Kidney glomerular epithelial cell (primary cell): ENCODE measurements around the gene TRMU.
"Not testable (repeated sequence)": the region's sequence is repeated elsewhere in the genome, so short reads cannot be mapped to it uniquely, and the experiment has no call there.

Source experiments
- DNase-seq: peaks from one replicate; lab custom pipeline; 2025; lab: John Stamatoyannopoulos, UW

TRMU gene

DNA sequence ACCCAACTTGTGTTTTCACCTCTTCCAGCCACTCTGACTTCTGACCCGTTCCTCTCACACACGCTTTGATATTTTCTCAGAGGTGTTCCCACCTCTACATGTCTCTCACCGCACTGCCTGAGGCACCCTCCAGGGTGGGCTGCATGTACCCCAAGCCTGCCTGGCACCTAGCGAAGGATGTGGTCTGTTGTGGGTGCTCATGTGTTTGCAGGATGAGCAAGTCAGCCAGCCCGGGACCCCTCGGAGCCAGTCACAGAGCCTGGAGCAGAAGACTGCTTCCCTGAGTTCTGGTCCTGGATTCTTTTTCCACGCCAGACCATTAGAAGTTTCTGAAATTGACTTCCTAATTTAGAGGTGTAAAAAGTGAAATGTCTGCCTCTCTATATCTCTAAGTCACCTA is 35.0 kb upstream of the TRMU start:
- DNase-seq, result no peak

DNA sequence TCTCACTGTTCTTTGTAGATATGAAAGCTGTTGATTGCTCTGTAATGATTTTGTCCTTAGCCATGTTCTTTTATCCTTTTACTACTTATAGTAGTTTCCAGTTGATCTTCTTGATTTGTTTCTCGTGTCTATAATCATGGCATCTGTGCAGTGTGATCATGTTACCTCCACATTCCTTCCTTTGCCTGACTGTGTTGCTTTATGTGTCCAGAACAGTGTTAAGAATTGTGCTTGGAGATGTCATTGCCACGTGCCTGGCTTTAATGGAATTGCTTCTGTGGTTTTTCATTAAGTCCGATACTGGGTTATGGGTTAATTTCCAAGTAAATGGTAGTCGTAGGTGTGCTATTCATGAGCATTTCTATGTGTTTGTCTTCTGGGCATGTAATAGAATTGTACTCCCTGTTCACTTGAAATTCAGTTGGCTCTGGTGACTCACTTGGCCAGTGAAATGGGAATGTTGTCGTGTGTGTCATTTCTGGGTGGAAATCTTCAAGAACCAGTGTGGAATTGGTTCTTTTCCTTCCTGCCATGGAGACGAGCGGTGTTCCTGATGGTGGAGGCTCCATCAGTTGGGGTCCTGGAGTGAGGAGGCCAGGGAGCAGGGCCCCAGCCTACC is 32.1 kb upstream of the TRMU start:
- DNase-seq, result no peak

DNA sequence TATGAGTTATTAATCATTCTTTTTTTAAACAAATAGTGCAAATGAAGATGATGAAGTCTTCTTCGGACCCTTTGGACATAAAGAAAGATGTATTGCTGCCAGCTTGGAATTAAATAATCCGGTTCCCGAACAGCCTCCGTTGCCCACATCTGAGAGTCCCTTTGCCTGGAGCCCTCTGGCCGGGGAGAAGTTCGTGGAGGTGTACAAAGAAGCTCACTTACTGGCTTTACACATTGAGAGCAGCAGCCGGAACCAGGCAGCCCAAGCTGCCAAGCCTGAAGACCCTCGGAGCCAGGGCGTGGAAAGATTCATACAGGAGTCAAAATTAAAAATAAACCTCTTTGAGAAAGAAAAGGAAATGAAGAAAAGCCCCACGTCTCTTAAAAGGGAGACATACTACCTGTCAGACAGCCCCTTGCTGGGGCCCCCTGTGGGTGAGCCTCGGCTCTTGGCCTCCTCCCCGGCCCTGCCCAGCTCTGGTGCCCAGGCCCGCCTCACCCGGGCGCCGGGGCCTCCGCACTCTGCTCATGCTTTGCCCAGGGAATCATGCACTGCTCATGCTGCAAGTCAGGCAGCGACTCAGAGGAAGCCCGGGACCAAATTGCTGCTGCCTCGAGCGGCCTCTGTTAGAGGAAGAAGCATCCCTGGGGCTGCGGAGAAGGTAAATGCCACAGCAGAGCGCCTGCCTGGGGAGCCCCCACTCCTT is 27.1 kb upstream of the TRMU start:
- DNase-seq, result no peak

DNA sequence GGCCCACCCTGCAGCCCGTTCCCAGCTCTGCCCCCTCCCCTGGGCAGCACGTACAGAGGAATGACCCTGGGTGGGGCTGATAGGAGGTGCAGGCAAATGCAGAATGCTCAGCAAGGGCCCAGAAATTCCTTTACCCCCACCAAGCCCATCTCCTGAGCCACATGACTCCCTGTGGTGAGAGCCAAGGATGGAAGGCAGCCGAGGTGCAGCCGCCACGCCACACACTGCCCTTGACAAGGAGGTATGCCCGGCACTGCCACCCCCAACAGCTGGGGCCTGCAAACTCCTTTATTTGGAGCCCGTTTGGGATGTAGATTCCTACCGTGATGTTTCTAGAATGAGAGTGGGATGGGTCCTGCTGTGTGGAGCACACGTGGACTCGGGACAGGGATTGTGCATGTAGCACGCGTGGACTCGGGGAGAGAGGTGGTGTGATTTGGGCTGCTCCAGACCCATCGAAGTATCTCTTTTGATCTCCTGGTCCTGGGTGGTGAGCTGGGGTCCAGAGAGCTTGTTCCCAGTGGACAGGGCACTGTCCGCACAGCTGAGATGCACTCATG is 25.9 kb upstream of the TRMU start:
- no peak for DNase-seq

DNA sequence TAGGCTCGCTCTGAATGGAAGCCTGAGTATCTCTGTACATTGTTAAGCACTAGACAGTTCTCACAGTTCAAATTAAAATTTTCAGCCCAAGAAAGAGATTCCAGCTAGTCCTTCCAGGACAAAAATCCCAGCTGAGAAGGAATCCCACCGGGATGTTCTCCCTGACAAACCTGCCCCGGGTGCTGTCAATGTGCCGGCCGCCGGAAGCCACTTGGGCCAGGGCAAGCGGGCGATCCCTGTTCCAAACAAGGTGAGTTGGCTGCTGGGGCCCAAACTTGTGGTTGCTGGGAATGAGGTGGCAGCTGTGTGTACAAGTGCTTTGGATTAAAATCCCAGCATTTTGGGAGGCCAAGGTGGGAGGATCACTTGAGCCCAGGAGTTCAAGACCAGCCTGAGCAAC is 23.5 kb upstream of the TRMU start:
- DNase-seq, result no peak

DNA sequence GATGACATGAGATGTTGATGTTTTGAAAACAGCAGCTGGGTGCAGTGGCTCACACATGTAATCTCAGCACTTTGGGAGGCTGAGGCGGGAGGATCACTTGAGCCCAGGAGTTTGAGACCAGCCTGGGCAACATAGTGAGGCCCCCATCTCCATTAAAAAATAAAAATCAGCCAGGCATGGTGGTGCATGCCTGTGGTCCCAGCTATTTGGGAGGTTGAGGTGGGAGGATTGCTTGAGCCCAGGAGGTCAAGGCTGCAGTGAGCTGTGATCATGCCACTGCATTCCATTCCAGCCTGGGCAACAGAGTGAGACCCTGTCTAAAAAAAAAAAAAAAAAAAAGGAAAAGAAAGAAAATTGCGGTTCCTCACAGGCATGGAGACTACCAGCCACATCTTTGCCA is 22.7 kb upstream of the TRMU start:
- not testable (repeated sequence) for DNase-seq

DNA sequence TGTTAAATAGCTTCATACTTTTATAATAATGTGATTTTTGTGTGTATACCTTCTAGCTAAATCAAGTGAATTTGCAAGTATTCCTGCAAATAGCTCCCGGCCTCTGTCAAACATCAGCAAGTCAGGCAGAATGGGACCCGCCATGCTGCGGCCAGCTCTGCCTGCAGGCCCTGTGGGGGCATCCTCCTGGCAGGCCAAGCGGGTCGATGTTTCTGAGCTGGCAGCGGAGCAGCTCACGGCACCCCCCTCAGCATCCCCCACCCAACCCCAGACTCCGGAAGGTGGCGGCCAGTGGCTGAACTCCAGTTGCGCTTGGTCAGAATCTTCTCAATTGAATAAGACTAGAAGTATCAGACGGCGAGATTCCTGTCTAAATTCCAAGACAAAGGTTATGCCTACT is 19.5 kb upstream of the TRMU start:
- no peak for DNase-seq

DNA sequence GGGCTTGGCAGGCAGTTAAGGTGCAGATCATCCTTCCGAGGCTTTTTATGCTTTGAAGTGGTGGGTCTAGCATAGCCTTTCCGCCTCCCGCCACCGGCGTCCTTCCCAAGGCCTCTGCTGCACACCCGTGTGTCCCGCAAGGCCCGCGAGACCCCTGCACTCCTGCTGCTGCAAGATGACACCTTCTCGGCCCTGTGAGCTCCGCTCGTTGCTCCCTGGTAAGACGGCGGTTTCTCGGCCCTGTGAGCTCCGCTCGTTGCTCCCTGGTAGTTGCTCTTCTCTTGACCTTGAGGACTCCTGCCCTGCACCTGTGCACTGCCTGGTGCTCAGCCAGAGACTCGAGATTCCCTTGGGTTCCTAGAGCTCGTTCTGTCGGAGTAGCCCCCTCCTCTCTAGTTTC is 17.9 kb upstream of the TRMU start:
- no peak for DNase-seq

DNA sequence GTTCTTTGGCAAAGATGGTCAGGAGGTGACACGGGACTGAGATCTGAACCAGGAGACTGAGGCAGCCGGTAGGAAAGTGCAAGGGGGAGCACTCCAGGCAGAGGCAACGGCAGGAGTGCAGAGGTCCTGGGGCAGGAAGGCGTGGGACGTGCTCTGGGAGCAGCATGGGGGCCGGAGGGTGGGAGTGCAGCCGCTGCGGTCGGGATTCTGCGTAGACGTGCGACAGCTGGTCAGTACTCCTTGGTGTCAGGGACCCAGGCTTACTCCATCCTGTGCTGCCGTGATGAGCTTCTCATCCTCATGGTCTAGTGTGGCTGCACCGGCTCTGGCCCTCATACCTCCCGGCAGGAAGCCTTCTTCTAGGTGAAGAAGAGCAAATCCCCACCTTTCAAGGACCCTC is 16.9 kb upstream of the TRMU start:
- no peak for DNase-seq

DNA sequence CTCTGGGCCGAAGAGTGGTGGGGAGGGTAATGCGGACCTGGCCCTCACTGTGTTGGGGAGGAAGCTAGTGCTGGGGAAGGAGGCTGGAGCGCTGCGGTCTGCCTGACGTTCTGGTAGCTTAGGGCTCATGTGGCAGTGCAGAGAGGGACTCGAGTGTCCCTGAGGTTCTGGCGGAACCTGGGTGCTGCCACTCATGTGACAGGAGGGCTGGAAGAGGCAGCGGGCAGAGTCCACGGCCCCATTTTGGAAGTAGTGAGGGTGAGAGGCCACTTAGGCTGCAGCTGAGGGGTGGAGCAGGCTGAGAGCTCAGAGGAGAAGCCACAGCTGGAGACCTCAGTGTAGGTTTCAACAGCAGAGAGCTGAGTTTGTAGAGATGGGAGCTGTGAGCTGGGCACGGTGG is 16.2 kb upstream of the TRMU start:
- DNase-seq, result no peak

DNA sequence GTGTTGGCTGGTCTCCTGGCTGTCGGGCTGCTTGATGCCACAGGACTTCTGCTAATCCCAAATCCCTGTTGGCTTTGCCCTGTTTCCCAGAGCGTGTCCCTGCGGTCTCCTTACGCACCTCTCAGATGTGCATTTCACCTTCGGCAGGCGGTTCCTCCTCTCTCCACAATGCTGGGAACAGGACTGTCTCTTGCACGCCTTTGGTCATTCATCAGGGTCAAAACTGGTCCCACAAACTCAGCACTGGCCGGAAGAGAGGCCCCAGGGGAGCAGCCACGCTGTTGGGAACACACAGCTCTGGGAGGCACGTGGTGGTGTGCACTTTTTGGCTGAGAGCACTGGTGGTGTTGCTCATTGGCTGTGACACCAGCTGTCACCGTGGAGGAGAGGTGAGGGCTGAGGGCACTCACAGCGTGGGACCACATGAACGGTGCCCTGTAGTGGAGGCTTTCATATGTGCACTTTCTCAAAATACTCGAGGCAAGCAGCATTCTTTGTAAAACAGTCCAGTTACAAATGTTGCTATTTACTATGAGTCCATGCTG is 15.3 kb upstream of the TRMU start:
- no peak for DNase-seq

DNA sequence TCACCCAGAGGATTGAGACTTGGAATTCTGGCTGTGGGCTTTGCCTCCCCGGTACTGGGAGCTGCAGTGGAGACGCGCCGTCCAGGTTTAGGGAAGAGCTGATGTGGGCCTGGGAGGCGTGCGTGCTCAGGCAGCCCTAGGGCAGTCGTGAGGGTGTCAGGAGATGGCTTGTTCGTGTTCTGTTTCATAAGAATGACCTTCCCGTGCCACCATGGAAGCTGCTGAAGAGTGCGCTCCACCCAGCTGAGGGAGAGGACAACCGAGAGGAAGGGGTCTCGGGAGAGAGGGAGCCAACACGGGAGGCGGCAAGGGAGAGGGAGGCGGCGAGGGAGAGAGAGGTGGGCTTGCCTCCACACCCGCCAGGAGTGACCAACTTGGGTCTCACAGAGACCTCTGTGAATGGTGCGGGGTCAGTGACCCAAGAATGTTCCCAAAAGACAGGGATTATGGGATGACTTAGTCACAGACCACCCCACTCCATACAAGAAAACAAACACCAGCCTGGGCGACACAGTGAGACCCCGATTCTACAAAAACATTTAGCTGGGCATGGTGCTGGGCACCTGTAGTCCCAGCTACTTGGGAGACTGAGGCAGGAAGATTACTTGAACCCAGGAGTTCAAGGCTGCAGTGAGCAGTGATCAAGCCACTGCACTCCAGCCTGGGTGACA is 14.7 kb upstream of the TRMU start:
- no peak for DNase-seq

DNA sequence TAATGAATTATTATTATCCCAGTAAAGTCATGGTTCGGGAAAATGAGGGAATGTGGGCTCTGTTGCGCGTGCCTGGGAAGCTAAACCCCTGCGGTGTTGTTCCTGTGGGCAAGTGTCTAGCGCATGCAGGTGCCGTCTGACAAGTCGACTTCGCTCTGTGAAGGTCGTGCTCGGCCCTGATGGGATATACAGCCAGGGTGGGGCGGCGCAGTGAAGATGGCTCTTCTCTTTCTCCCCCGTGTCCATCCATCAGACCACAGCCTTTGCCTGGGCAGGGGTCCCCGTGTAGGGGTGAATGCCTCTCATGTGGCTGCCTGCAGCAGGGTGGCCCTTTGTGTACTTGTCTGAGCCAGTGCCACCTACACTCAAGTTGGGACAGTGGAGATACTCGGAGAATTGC is 12.8 kb upstream of the TRMU start:
- DNase-seq, result no peak

DNA sequence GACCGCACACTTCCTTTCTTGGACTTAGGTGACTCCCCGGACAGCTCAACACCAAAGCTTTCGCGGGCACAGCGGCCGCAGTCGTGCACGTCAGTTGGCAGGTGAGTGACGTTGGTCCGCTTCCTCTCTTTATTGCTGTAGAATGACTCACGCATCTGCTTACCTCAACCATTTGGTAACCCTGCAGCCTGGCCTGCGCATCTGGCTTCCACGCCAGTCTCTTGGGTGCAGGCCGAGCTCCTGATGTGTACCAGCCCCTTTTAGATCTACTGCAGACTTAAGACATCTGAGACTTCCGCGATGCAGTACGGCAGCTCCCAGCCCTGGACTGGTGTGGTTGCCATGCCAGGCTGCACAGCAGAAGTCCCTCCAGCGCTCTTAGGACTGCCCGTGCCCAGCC is 12.4 kb upstream of the TRMU start:
- DNase-seq, result no peak

DNA sequence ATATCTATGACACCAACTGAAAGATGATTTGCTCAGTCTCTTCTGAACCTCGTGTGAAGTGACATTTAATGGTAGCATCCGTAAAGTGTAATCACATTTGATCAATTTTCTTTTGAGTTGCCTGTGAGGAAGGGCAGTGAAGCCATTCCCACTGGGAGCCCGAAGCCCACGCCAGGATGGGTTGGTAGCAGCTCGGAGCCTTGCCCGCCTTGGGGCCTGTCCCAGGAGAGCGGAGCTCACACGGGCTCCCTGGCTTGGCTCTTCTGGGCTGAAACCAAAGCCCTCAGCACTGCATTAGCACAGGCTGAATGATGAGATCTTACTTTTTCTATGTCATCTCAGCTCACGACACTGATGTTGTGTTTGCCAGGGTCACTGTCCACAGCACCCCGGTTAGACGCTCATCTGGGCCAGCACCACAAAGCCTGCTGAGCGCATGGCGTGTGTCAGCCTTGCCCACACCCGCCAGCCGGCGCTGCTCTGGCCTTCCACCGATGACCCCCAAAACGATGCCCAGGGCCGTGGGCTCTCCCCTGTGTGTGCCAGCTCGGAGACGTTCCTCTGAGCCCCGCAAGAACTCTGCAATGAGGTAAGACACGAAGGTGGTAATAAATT is 9.3 kb upstream of the TRMU start:
- no peak for DNase-seq

DNA sequence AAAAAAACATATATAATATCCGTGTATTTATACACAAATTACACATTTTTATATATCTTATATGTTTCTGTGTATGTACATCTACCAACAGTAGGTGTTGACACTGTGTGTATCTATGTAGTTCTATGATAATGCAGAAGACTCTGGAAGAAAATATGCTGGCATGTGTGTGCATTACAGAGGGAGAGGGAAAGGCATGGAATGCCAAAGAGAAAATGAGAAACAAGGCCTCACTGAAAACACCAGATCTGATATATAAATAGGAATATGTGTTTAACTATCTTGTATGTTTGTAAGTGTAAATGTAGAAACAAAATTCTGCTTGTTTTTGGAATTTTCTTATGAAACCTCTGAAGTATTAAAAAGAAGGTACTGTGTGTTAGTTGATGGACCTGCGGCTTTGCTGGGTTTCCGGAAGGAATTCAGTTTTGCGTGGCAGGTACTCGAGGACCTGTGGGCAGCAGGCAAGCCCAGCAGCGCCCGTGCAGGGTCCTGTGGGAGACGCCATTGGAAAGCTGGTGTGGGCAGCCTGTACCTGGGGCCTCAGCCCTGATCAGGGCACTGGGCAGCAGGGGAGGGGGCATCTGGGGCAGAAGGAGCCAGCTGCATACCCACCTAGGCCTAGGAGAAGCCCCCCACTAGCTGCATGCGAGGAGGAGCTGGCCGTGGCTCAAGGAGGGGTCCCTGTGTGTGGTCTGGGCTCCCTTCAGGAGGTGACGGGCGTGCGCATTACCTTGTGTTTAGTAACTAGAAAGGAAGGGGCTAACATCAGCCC is 7.6 kb upstream of the TRMU start:
- no peak for DNase-seq

DNA sequence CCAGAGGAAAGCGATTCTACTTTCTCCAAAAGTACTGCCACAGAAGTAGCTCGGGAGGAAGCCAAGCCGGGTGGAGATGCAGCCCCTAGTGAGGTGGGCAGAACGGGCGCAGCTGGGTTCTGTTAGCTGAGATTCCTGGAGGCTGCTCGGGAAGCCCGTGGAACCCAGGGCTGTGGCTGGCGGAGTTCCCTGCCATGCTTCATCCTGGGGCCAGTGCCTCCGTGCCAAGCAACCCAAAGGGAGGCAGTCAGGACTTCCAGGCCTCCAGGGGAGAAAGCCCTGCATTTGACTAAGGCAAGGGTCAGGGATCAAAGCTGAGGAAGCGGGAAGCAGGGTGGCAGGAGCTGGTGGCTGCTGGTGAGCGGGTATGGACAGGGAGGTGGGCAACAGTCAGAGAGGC is 6.7 kb upstream of the TRMU start:
- no peak for DNase-seq

DNA sequence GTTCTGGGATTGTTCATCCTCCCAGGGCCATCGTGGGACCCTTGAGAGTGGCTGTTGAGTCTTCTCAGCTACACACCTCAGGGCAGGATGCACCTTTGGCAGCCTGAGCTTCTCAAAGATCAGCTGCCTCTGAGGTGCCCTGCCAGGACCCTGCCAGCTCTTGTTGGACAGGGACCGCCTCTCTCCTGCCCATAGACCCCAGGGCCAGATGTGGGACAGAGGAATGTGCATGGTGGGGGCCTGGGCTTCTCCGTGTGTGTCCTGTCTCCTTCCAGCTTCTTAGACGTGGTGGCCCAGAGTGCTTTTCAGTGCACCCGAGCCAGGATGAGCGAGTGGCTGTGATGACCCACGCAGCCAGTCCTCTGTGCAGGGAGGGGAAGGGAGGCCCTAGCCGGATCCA is 5.9 kb upstream of the TRMU start:
- no peak for DNase-seq

DNA sequence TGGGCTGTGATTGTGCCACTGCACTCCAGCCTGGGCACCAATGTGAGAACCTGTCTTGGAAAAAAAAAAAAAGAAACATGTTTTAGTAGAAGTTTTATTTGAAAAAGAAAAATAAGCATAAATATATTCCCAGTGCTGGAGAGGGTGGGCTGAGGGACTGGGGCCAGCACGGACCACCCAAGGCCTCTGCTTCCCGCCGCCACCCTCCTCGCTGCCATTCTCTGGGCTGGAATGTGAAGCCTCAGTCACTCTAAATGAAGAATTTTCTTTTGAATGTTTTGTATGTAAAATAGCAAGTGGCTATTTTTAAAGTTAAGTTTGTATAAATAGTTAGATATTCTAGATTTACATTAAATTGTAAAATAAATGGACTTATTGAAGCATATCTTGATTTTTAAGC is 5.1 kb upstream of the TRMU start:
- DNase-seq, result no peak

DNA sequence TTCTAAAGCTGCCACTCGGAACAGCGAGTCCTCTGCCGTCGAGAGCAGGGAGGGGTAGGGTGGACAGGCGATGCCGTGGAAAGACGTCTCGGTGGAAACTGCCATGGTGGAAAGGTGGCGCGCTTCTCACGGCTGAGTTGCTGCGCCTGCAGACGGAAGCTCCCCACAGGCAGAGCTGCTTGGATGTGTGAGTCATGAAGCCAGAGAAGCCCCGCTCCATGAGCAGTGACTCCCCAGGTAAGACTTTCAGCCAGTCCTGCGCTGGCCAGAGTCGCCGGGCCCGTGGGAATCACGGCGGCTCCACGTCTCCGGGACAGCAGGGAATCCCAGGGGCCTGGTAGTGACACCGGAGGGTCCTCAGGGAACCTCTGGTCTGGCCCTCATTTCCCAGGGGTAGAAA is 4.0 kb upstream of the TRMU start:
- no peak for DNase-seq

DNA sequence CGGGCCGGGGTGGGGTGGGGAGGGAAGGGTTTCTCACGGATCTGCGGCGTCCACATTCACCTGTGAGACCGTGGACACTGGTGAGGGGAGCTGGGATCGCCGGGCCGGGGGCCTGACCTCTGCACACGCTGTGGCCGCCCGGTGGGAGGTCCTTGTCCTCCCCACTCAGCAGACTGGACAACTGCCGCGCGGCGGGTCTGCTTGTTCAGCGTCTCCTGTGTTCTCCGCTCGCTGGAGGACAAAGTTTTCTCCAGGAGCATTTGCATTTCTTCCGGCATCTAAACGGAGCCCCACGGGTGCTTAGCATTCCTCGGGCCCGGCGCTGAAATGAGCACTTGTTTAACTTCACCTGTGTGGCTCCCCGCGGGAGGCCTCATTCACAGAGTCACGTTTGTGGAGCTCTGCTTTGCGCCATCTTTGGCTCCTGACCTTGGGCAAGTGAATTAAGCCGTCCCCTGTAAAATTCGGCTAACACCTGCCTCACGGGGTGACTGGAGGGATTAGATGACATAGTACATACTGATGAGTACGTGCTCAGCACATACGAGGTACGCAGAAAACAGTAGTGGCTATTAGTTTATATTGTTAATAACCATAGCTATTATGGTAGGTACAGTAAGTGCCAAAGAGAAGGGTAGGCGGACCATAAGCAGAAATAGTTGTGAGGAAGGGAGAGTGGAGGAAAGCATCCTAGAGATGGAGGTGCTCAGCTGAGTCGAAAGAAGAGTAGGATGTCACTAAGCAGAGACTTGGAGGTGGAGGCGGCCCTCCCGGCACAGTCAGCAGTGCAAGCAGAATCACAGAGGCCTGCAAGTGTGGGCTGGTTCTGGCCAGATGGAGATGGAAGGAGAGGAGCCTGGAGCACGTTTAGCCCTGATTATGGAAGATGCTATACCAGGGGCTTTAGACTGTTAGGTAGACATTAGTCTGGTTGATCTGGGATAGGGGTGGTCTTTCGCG is 885 bp downstream of the TRMU start:
- peak; percentile 2 for DNase-seq
